AG04449 (cell line): ENCODE measurements around the gene TICAM2.

Source experiments
- CTCF ChIA-PET: fragments of 350-600 bp; formaldehyde crosslinking; extraction: SDS; loops from one replicate; lab custom pipeline; 2021; ENCODE audit warnings: antibody characterized with exemption; lab: Yijun Ruan, JAX
- POLR2A ChIA-PET: fragments of 400-600, 350-600 bp; formaldehyde crosslinking; extraction: SDS; loops from one replicate; lab custom pipeline; 2020; ENCODE audit warnings: antibody characterized with exemption, inconsistent platforms; lab: Yijun Ruan, JAX
- DNase-seq: peaks from one replicate; pipeline ENCODE4 v3.0.0-alpha.2; 2010; ENCODE audit warnings: low read depth, low spot score
- H3K4me3 ChIP-seq: 2 replicates; pipeline ENCODE4 v1.5.1; 2011; ENCODE audit warnings: low read depth, mild to moderate bottlenecking, control low read depth, low read length
- TF ChIP-seq, protein P1 (sequence below): IDR thresholded peaks from one replicate; pipeline ENCODE4 v1.5.1; 2011; ENCODE audit warnings: mild to moderate bottlenecking, moderate library complexity, low read length, control low read depth, inconsistent platforms; ENCODE audit not compliant: insufficient read depth; ENCODE audit errors: missing control alignments

TICAM2 gene

DNA sequence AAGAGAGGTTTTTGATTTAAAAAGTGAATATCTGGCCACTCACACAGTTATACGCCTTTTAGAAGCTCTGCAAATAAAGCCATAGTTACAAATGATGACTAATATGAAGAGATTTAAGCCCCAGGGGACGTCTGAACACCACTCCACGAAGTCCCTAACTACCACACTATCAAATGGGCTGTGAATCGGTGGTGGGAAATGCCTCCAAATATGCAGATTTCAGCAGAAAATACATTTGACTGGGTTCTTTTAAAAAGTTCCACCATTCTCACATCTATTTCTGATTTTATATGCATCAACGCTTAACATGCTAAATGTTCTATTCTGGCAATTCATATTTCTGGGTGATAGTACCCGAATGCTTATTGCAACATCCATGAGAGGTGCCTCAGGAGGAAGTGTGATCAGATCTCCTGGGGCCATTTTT is 22.5 kb downstream of the TICAM2 start:
- ChIA-PET POLR2A (interaction anchor here (1.0 kb wide), 1 partner anchor 24 kb away, joined by 3 read pairs; no protein-coding TSS in a partner anchor), CTCF (interaction anchor here (0.8 to 1.0 kb wide), 3 partner anchors 201 to 271 kb away, joined by 3 read pairs; no protein-coding TSS in a partner anchor)
- no peak overlapping the region for H3K4me3 ChIP-seq
- DNase-seq, result no peak
- TF ChIP-seq, protein P1, sequence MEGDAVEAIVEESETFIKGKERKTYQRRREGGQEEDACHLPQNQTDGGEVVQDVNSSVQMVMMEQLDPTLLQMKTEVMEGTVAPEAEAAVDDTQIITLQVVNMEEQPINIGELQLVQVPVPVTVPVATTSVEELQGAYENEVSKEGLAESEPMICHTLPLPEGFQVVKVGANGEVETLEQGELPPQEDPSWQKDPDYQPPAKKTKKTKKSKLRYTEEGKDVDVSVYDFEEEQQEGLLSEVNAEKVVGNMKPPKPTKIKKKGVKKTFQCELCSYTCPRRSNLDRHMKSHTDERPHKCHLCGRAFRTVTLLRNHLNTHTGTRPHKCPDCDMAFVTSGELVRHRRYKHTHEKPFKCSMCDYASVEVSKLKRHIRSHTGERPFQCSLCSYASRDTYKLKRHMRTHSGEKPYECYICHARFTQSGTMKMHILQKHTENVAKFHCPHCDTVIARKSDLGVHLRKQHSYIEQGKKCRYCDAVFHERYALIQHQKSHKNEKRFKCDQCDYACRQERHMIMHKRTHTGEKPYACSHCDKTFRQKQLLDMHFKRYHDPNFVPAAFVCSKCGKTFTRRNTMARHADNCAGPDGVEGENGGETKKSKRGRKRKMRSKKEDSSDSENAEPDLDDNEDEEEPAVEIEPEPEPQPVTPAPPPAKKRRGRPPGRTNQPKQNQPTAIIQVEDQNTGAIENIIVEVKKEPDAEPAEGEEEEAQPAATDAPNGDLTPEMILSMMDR, result no peak

DNA sequence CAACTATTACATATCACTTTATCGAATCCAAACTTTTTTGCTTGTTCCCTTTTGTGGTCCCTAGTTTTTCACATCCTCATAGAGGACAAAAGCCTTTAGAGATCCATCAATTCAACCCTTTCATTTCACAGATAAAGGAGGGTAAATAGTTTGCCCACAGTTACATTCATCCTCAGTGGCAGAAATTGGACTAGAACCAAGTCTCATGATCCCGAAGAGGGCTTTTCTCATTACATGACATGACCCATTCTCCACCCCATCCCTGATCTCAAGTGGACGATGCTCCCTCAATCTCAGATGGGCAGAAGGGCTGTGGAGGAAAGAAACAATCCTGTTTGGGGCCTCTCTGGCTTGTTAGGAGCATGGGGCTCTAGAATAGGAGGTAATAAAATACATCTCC is 23.1 kb downstream of the TICAM2 start:
- H3K4me3 ChIP-seq, result no peak overlapping the region
- POLR2A ChIA-PET, result interaction anchor here (1.0 kb wide), 1 partner anchor 25 kb away, joined by 3 read pairs; no protein-coding TSS in a partner anchor
- CTCF ChIA-PET, result interaction anchor here (0.8 to 5.6 kb wide), 4 partner anchors 11 to 270 kb away, joined by 3 to 36 read pairs (median 3); no protein-coding TSS in a partner anchor
- no peak for DNase-seq
- TF ChIP-seq, protein P1, result no peak

DNA sequence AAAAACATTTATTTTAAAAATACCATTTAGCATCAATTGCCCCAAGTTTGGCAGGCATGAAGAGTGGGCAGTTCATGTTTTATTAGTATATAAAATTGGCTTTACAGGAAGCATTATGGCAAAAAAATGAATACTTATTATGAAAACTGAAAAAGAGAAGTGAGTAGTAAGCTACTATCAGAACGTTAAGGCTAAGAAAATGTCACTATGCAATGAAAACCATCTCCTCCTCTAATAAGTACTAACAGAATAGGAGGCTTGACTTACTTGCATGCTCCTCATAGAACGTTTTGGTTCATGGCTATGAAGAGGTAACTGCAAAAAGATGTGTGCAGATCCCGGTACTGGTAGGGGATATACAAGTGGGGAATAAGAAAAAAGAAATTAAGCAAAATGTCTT is 23.6 kb downstream of the TICAM2 start:
- TF ChIP-seq, protein P1, result no peak
- DNase-seq, result no peak
- CTCF ChIA-PET, result interaction anchor here (1.2 to 8.9 kb wide), 3 partner anchors 12 to 270 kb away, joined by 3 to 83 read pairs (median 36); no protein-coding TSS in a partner anchor
- POLR2A ChIA-PET, result no interaction called here
- H3K4me3 ChIP-seq, result no peak overlapping the region

GRCh38 chr5:115577741-115578140 is 24.5 kb downstream of the TICAM2 start:
- POLR2A ChIA-PET, result no interaction called here
- CTCF ChIA-PET, result interaction anchor here (1.0 to 8.9 kb wide), 6 partner anchors 11 to 269 kb away, joined by 3 to 83 read pairs (median 4); no protein-coding TSS in a partner anchor

GRCh38 chr5:115577329-115577728 is 24.9 kb downstream of the TICAM2 start:
- no peak for DNase-seq
- CTCF ChIA-PET, result interaction anchor here (1.0 to 8.9 kb wide), 6 partner anchors 11 to 269 kb away, joined by 3 to 83 read pairs (median 4); no protein-coding TSS in a partner anchor
- no peak overlapping the region for H3K4me3 ChIP-seq
- TF ChIP-seq, protein P1, result no peak
- POLR2A ChIA-PET, result no interaction called here

More at GRCh38 chr5:115577741-115578140, 24.5 kb downstream of the TICAM2 start:
- DNase-seq, result no peak
- H3K4me3 ChIP-seq, result no peak overlapping the region
- TF ChIP-seq, protein P1, result no peak
